Measurements from ENCODE around the gene LRP2BP.

DNA sequence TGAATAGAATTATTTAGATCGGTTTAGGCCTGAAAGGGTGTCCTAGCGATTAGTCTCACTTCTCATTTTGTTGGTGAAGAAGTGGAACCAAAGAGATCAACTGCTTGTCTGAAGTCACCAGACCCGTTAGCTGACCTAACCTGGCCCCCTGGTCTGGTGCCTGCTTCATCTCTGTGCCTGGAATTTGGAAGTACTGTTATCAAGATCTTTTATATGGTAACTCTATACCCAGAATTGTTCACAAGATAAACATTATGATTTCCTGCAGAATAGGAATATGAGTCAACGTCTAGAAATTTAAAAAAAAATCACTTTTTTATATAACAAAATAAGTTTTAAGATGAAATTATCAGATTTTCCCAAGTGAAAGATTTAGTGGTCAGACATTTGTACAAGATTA, 37.2 kb downstream of the LRP2BP start:
- no peak for TF ChIP-seq POLR2A (IDR thresholded peaks at IDR 0.05)
- TF ChIP-seq, protein P1, sequence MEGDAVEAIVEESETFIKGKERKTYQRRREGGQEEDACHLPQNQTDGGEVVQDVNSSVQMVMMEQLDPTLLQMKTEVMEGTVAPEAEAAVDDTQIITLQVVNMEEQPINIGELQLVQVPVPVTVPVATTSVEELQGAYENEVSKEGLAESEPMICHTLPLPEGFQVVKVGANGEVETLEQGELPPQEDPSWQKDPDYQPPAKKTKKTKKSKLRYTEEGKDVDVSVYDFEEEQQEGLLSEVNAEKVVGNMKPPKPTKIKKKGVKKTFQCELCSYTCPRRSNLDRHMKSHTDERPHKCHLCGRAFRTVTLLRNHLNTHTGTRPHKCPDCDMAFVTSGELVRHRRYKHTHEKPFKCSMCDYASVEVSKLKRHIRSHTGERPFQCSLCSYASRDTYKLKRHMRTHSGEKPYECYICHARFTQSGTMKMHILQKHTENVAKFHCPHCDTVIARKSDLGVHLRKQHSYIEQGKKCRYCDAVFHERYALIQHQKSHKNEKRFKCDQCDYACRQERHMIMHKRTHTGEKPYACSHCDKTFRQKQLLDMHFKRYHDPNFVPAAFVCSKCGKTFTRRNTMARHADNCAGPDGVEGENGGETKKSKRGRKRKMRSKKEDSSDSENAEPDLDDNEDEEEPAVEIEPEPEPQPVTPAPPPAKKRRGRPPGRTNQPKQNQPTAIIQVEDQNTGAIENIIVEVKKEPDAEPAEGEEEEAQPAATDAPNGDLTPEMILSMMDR (IDR thresholded peaks at IDR 0.05): no peak

All from lower leg skin (tissue), 3 donors.